SK-N-SH treated with all-trans-retinoic acid at 6 μM for 48 hours (cell line): ENCODE measurements around the gene NAA10.

ENCODE experiments used
- ATAC-seq: fragments of 200-7000 bp; cut with Tn5 transposase; 3 replicates; pipeline ENCODE4 v1.9.1; 2020; ENCODE audit warnings: mild to moderate bottlenecking, moderate library complexity
- ARNTL ChIP-seq: fragments of 450-650 bp; formaldehyde crosslinking; IDR thresholded peaks from 2 replicates; pipeline ENCODE4 v1.5.0; 2020; ENCODE audit warnings: low read depth, mild to moderate bottlenecking, moderate library complexity, borderline replicate concordance
- BACH2 ChIP-seq: fragments of 250-450 bp; sonication (Bioruptor Pico); IDR thresholded peaks from 2 replicates; pipeline ENCODE4 v1.9.0; 2021; ENCODE audit warnings: mild to moderate bottlenecking, borderline replicate concordance
- CREB5 ChIP-seq: fragments of 250-450 bp; sonication (Bioruptor Pico); IDR thresholded peaks from 2 replicates; pipeline ENCODE4 v1.5.1; 2020; ENCODE audit warnings: low read depth, mild to moderate bottlenecking, moderate library complexity
- CSRNP3 ChIP-seq: fragments of 250-450 bp; sonication (Bioruptor Pico); IDR thresholded peaks from 2 replicates; pipeline ENCODE4 v1.5.1; 2021; ENCODE audit warnings: mild to moderate bottlenecking, moderate library complexity
- GLIS3 ChIP-seq: fragments of 250-450 bp; sonication (Bioruptor Pico); IDR thresholded peaks from 2 replicates; pipeline ENCODE4 v1.5.0; 2020; ENCODE audit warnings: mild to moderate bottlenecking, moderate library complexity
- ISL1 ChIP-seq: fragments of 250-450 bp; sonication (Bioruptor Pico); IDR thresholded peaks from 2 replicates; pipeline ENCODE4 v2.1.2; 2022; ENCODE audit warnings: mild to moderate bottlenecking, moderate library complexity
- OSR1 ChIP-seq: fragments of 250-450 bp; sonication (Bioruptor Pico); IDR thresholded peaks from 2 replicates; pipeline ENCODE4 v1.8.0; 2022; ENCODE audit warnings: moderate library complexity, mild to moderate bottlenecking, inconsistent platforms
- PATZ1 ChIP-seq: fragments of 250-450 bp; sonication (Bioruptor Pico); IDR thresholded peaks from 2 replicates; pipeline ENCODE4 v1.8.0; 2020; ENCODE audit warnings: mild to moderate bottlenecking, moderate library complexity, borderline replicate concordance
- POU6F1 ChIP-seq: fragments of 250-450 bp; sonication (Bioruptor Pico); IDR thresholded peaks from 2 replicates; pipeline ENCODE4 v1.8.0; 2021; ENCODE audit warnings: low read depth, mild to moderate bottlenecking, moderate library complexity, borderline replicate concordance
- PPARA ChIP-seq: fragments of 250-450 bp; sonication (Bioruptor Pico); IDR thresholded peaks from 2 replicates; pipeline ENCODE4 v1.5.0; 2020; ENCODE audit warnings: mild to moderate bottlenecking, borderline replicate concordance
- RARB ChIP-seq: fragments of 250-450 bp; sonication (Bioruptor Pico); IDR thresholded peaks from 2 replicates; pipeline ENCODE4 v1.8.0; 2021; ENCODE audit warnings: mild to moderate bottlenecking, moderate library complexity
- SNAI2 ChIP-seq: fragments of 250-450 bp; sonication (Bioruptor Pico); IDR thresholded peaks from 2 replicates; pipeline ENCODE4 v1.5.0; 2020; ENCODE audit warnings: mild to moderate bottlenecking, moderate library complexity
- TCF4 ChIP-seq: fragments of 250-450 bp; sonication (Bioruptor Pico); IDR thresholded peaks from 2 replicates; pipeline ENCODE4 v1.8.0; 2021; ENCODE audit warnings: mild to moderate bottlenecking, moderate library complexity, borderline replicate concordance
- TOX ChIP-seq: fragments of 250-450 bp; sonication (Bioruptor Pico); IDR thresholded peaks from 2 replicates; pipeline ENCODE4 v1.8.0; 2021; ENCODE audit warnings: mild to moderate bottlenecking, moderate library complexity, borderline replicate concordance
- TSHZ2 ChIP-seq: fragments of 250-450 bp; sonication (Bioruptor Pico); IDR thresholded peaks from 2 replicates; pipeline ENCODE4 v1.5.0; 2020; ENCODE audit warnings: mild to moderate bottlenecking, moderate library complexity
- ZC3H10 ChIP-seq: fragments of 250-450 bp; sonication (Bioruptor Pico); IDR thresholded peaks from 2 replicates; pipeline ENCODE4 v1.5.1; 2021; ENCODE audit warnings: mild to moderate bottlenecking, moderate library complexity
- ZFP3 ChIP-seq: fragments of 250-450 bp; sonication (Bioruptor Pico); IDR thresholded peaks from 2 replicates; pipeline ENCODE4 v1.5.0; 2020; ENCODE audit warnings: mild to moderate bottlenecking, moderate library complexity
- ZFP30 ChIP-seq: fragments of 450-650 bp; formaldehyde crosslinking; IDR thresholded peaks from 2 replicates; pipeline ENCODE4 v1.5.0; 2022; ENCODE audit warnings: mild to moderate bottlenecking, moderate library complexity
- ZNF565 ChIP-seq: fragments of 450-650 bp; formaldehyde crosslinking; conservative IDR thresholded peaks from 2 replicates; pipeline ENCODE4 v1.5.0; 2020; ENCODE audit warnings: low read depth, mild to moderate bottlenecking, moderate library complexity
- ZNF70 ChIP-seq: fragments of 450-650 bp; formaldehyde crosslinking; IDR thresholded peaks from 2 replicates; pipeline ENCODE4 v1.5.0; 2020; ENCODE audit warnings: mild to moderate bottlenecking, moderate library complexity

Gene NAA10

GRCh38 chrX:153885968-153886903, 48.6 kb downstream of the NAA10 start, which contains the start of gene L1CAM:
Gene L1CAM (minus strand): TSS chrX:153886173. CDS start chrX:153875836, 10,337 bp downstream.
- TF ChIP-seq ZNF565 (CRISPR knock-in tag) (no peak), PPARA (CRISPR knock-in tag) (no peak), RARB (no peak), TSHZ2 (CRISPR knock-in tag) (no peak), ZNF70 (CRISPR knock-in tag) (no peak), ISL1 (CRISPR knock-in tag) (no peak), GLIS3 (no peak), TOX (no peak), ZC3H10 (CRISPR knock-in tag) (no peak), BACH2 (CRISPR knock-in tag) (no peak), ARNTL (no peak), TCF4 (no peak)
- ATAC-seq = no peak; the same call in 2 of the 3 replicates

- no peak for TF ChIP-seq POU6F1 (CRISPR knock-in tag)
- no peak for TF ChIP-seq RARB
- TF ChIP-seq ZFP3 = no peak
- TF ChIP-seq TSHZ2 (CRISPR knock-in tag) = no peak
- no peak for TF ChIP-seq SNAI2
- TF ChIP-seq PATZ1 = no peak
- no peak for TF ChIP-seq ZNF565 (CRISPR knock-in tag)
- no peak for TF ChIP-seq BACH2 (CRISPR knock-in tag)
- TF ChIP-seq TOX = no peak
- no peak for TF ChIP-seq ZNF70 (CRISPR knock-in tag)
- no peak for TF ChIP-seq OSR1 (CRISPR knock-in tag)
- no peak for TF ChIP-seq ZFP30 (CRISPR knock-in tag)
- TF ChIP-seq CREB5 = no peak
- no peak for TF ChIP-seq CSRNP3 (CRISPR knock-in tag)
Measured at GRCh38 chrX:153885208-153885787, 49.5 kb downstream of the NAA10 start.

More at GRCh38 chrX:153885208-153885787, 49.5 kb downstream of the NAA10 start:
- no peak for ATAC-seq
